AG04450 (cell line): ENCODE results near the gene PLEKHN1. TPM values are rescaled to one million over a fixed set of nuclear protein-coding genes. Genes with fewer than 3 reads are reported as not detected.

Experiments
- CTCF ChIA-PET: fragments of 300-600, 350-600 bp; formaldehyde crosslinking; extraction: SDS; loops from one replicate; lab custom pipeline; 2022; ENCODE audit warnings: antibody characterized with exemption, inconsistent platforms; lab: Charles Lee
- POLR2A ChIA-PET: fragments of 350-600 bp; formaldehyde crosslinking; extraction: SDS; loops from one replicate; lab custom pipeline; 2021; ENCODE audit warnings: antibody characterized with exemption, inconsistent platforms; lab: Yijun Ruan, JAX
- DNase-seq: peaks from one replicate; pipeline ENCODE4 v3.0.0-alpha.2; 2011; ENCODE audit warnings: low read depth, low spot score
- H3K27ac ChIP-seq: one replicate; pipeline ENCODE4 v1.5.1; 2012; ENCODE audit warnings: low read depth, low read length, control low read depth
- H3K27me3 ChIP-seq: one replicate; pipeline ENCODE4 v1.6.0; 2012; ENCODE audit warnings: low read length; ENCODE audit not compliant: control insufficient read depth, insufficient read depth
- H3K4me3 ChIP-seq: 2 replicates; pipeline ENCODE4 v1.5.1; 2011; ENCODE audit warnings: mild to moderate bottlenecking, low read depth, low read length, control low read depth
- H3K9me3 ChIP-seq: 2 replicates; pipeline ENCODE4 v1.5.1; 2012; ENCODE audit warnings: low read length; ENCODE audit not compliant: control insufficient read depth, insufficient read depth
- polyA plus RNA-seq: library from polyadenylated mRNA; depleted of rRNA; stranded (reverse); fragments of >200 nt; gene quantifications from 2 replicates; pipeline ENCODE4 v1.2.3, GENCODE V29; 2011
- TF ChIP-seq, protein P1 (sequence below): IDR thresholded peaks from 2 replicates; pipeline ENCODE4 v1.5.1; 2011; ENCODE audit warnings: low read depth, low read length, control low read depth, inconsistent platforms

PLEKHN1 gene
- polyA plus RNA-seq, 1 experiment: 0.15 TPM

DNA sequence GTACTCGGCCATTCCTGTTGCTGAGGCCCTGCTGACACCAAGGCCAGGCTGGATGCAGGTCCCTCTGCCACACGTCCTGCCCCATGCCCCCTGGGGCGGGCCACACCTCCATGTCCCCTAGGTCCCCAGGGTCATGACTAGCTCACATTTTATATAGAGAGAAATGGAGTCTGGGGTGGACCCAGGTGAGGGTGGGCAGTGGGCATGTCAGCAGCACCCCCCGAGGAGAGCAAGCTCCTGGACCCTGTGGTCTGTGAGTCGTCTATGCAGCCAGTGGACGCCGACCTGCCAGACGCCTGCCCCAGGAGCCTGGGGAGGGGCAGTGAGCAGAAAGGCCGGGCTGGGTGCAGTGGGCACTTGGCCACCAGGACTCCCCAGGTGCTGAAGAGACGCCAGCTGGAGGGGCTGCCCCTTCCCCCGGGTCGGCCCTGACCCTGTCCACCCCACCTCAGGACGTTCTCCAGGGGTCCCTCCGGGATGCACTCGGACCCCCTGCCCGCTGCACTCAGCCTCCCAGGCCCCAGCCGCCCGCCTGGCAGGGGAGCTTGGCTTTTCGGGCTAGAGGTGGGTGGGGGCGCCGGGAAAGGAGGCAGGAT is 26.7 kb upstream of the PLEKHN1 start:
- Histone ChIP-seq H3K27me3 (peaks cover 4% of the 10 kb centered on the region), H3K9me3 (no peaks in the 10 kb centered on the region; the same call in 1 of the 2 replicates), H3K27ac (no peak overlapping the region), H3K4me3 (peak overlapping the region; percentile 10; the same call in 1 of the 2 replicates)
- no peak for DNase-seq
- POLR2A ChIA-PET: interaction anchor here (1.1 kb wide), 1 partner anchor 28 kb away, joined by 3 read pairs; no protein-coding TSS in a partner anchor
- CTCF ChIA-PET: no interaction called here
- TF ChIP-seq, protein P1, sequence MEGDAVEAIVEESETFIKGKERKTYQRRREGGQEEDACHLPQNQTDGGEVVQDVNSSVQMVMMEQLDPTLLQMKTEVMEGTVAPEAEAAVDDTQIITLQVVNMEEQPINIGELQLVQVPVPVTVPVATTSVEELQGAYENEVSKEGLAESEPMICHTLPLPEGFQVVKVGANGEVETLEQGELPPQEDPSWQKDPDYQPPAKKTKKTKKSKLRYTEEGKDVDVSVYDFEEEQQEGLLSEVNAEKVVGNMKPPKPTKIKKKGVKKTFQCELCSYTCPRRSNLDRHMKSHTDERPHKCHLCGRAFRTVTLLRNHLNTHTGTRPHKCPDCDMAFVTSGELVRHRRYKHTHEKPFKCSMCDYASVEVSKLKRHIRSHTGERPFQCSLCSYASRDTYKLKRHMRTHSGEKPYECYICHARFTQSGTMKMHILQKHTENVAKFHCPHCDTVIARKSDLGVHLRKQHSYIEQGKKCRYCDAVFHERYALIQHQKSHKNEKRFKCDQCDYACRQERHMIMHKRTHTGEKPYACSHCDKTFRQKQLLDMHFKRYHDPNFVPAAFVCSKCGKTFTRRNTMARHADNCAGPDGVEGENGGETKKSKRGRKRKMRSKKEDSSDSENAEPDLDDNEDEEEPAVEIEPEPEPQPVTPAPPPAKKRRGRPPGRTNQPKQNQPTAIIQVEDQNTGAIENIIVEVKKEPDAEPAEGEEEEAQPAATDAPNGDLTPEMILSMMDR: no peak

DNA sequence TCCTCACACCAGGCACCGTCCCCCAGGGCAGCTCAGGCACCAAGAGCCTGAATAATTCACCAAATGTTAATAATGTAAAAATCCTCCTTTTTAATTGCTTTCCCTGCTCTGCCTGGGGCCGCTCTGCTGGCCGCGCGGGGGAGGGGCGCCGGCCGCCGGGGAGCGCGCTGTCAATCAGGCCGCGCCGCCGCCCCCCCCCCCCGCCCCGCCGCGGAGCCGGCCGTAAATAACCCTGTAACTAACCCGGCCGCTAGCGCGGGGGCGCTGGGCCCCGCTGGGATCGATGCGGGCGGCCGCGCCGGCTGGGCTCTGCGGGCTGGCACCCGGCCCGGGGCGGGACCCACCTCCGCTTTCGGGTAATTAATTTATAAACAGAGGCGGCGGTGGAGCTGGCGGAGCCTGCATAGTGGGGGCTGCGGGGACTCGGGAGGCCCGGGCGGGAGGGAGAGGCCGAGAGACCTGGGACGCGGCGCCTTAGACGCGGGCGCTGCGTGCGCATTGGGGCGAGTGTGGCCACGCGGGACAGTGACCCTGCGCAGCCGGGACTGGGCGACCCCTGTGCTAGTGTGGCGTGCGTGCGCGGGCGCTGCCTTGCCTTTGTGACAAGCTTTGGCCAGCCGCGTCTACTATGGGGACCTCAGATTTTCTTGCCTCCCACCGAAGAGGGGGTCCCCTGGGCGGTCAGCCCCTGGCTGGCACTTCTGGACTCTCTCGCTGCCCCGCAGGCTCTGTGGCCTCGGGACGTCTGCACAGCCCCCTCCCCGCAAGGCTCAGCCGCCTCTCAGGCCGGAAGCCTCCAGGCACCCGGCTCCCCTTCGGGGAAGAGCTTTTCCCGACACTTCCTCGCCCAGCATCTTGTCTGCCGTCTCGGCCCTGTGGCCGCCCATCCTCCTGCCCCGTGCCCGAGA is 25.9 kb upstream of the PLEKHN1 start:
- CTCF ChIA-PET: interaction anchor here (0.8 to 1.2 kb wide), 2 partner anchors 12 to 36 kb away, joined by 5 to 10 read pairs; no protein-coding TSS in a partner anchor
- TF ChIP-seq, protein P1: no peak
- H3K27me3 ChIP-seq: peaks cover 4% of the 10 kb centered on the region
- peak overlapping the region; percentile 11 for H3K27ac ChIP-seq
- H3K4me3 ChIP-seq: peak overlapping the region; percentile 32; the same call in 1 of the 2 replicates
- POLR2A ChIA-PET: interaction anchor here (0.6 to 1.3 kb wide), 3 partner anchors 26 to 72 kb away, joined by 3 to 4 read pairs (median 3); partner anchors contain the start of gene PLEKHN1
- no peaks in the 10 kb centered on the region; the same call in 1 of the 2 replicates for H3K9me3 ChIP-seq
- no peak for DNase-seq

DNA sequence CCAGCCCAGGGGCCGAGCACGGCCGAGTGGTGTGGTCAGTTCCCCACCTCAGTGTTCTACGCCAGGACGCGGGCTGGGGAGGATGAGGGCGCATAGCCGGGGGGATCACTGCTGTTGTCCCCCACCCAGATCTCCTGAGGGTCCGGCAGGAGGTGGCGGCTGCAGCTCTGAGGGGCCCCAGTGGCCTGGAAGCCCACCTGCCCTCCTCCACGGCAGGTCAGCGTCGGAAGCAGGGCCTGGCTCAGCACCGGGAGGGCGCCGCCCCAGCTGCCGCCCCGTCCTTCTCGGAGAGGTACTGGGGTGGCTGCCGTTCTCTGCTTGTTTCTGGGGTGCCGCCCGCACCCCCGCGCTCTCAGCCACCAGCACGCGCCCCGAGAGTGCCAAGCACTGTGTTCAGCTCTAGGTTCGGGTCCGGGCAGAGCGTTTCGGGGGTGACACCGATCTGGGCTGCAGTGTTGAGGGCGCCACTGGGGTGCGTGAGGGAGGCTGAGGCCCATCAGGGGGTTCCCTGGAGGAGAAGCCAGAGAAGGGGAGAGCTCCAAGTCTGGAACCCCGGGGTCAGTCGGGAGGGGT is 25.2 kb upstream of the PLEKHN1 start:
- H3K27ac ChIP-seq: no peak overlapping the region
- TF ChIP-seq, protein P1: no peak
- no peaks in the 10 kb centered on the region; the same call in 1 of the 2 replicates for H3K9me3 ChIP-seq
- H3K27me3 ChIP-seq: no peaks in the 10 kb centered on the region
- POLR2A ChIA-PET: interaction anchor here (0.6 to 1.3 kb wide), 2 partner anchors 26 to 72 kb away, joined by 3 to 4 read pairs; partner anchors contain the start of gene PLEKHN1
- CTCF ChIA-PET: interaction anchor here (0.8 to 1.2 kb wide), 2 partner anchors 11 to 36 kb away, joined by 5 to 10 read pairs; no protein-coding TSS in a partner anchor
- H3K4me3 ChIP-seq: no peak overlapping the region; the same call in 1 of the 2 replicates
- no peak for DNase-seq

DNA sequence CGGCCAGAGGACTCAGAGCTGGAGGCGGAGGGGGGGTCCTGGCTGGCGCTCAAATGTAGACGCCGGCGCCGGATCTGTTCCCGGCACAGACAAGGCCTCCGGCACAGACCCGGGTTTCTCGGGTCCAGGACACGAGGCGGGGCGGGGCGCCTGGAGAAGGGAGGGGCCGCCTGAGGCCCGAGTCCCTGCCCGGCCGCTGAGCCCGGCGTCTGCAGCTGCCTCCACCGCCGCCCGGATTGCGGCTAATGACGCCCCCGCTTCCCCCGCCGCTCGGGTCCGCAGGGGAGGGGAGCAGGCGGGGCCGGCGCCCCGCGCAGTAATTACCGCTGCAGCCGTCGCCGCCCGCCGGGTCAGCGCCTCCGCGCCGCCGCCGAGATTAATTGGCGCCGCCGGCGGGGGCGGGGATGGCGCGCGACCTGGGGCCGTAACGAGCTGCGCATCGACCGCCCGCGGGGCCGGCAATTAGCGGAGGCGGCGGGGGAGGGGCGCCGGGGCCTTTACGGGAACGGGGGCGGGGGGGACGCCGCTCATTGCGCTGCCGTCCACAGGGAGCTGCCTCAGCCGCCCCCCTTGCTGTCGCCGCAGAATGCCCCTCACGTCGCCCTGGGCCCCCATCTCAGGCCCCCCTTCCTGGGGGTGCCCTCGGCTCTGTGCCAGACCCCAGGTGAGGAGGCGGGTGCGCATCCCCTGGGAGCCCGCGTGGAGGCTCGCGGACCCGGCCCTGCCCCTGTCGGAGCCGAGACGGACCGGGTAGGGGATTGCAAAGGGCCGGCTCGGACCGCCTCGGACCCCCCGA is 24.5 kb upstream of the PLEKHN1 start:
- POLR2A ChIA-PET: interaction anchor here (0.6 to 1.3 kb wide), 5 partner anchors 10 to 34 kb away, joined by 3 to 8 read pairs (median 4); partner anchors contain the start of genes PLEKHN1 and SAMD11
- no peaks in the 10 kb centered on the region; the same call in 1 of the 2 replicates for H3K9me3 ChIP-seq
- CTCF ChIA-PET: interaction anchor here (0.6 kb wide), 1 partner anchor 80 kb away, joined by 3 read pairs; no protein-coding TSS in a partner anchor
- no peak overlapping the region for H3K27ac ChIP-seq
- no peak for DNase-seq
- TF ChIP-seq, protein P1: no peak
- H3K4me3 ChIP-seq: peak overlapping the region; percentile 49
- H3K27me3 ChIP-seq: no peaks in the 10 kb centered on the region
